HepG2 (cell line): ENCODE measurements around the gene KRT6B. TPM values are rescaled to one million over a fixed set of nuclear protein-coding genes. Genes with fewer than 3 reads are reported as not detected.

Source experiments
- ATAC-seq: fragments of 200-7000 bp; cut with Tn5 transposase; 3 replicates; pipeline ENCODE4 v1.9.1; 2020; ENCODE audit warnings: mild to moderate bottlenecking, moderate library complexity
- BruUV-seq: library from RNA; stranded (reverse); fragments of 400-500 nt; replicated peaks from 2 replicates; lab custom pipeline; 2021; lab: Mats Ljungman, UMichigan
- CTCF ChIA-PET: fragments of 300-600 bp; formaldehyde crosslinking; extraction: SDS; loops from one replicate; lab custom pipeline; 2021; ENCODE audit warnings: low total read pairs, inconsistent platforms, low intra/inter-chr PET ratio; lab: Yijun Ruan, JAX
- POLR2A ChIA-PET: fragments of 350-600 bp; sonication (Branson Sonifier 250); formaldehyde crosslinking; loops from one replicate; lab custom pipeline; 2020; ENCODE audit warnings: antibody characterized with exemption, inconsistent platforms; lab: Yijun Ruan, JAX
- DNase-seq: peaks from one replicate; pipeline ENCODE4 v3.0.0-alpha.2; 2015; ENCODE audit warnings: low spot score
- FAIRE-seq: peaks from 3 replicates; lab custom pipeline; 2011; peaks lifted over from hg19 to GRCh38; lab: Jason Lieb, UNC
- H2AFZ ChIP-seq: one replicate; pipeline ENCODE4 v1.6.1; 2011; ENCODE audit warnings: low read length, inconsistent platforms
- H3K27ac ChIP-seq: fragments of 300-600 bp; 3 replicates; pipeline ENCODE4 v1.8.0; 2011; ENCODE audit warnings: mixed run types, mild to moderate bottlenecking, mixed read lengths, low read length, inconsistent platforms; ENCODE audit not compliant: insufficient read depth; ENCODE audit errors: extremely low read length
- H3K27me3 ChIP-seq, 2 experiments: fragments of 200-600 bp in 1 of 2; 2 replicates in 1 of 2; 3 replicates in 1 of 2; pipeline versions ENCODE4 v1.6.0 to v1.8.0; 2011; ENCODE audit warnings: low read length in 2 of 2, mild to moderate bottlenecking in 2 of 2, moderate library complexity in 2 of 2, inconsistent platforms in 1 of 2; ENCODE audit not compliant: insufficient read depth in 2 of 2, control insufficient read depth in 1 of 2
- H3K36me3 ChIP-seq, 2 experiments: fragments of 200-600 bp in 1 of 2; replicated peaks in 1 of 2; 2 replicates in 1 of 2; 3 replicates in 1 of 2; pipeline versions ENCODE4 v1.5.1 to v1.8.0; 2011; ENCODE audit warnings: low read length in 2 of 2, inconsistent platforms in 1 of 2; ENCODE audit not compliant: insufficient read depth in 2 of 2, control insufficient read depth in 1 of 2
- H3K4me1 ChIP-seq: 2 replicates; pipeline ENCODE4 v1.5.1; 2012; ENCODE audit warnings: low read length, inconsistent platforms; ENCODE audit not compliant: insufficient read depth
- H3K4me2 ChIP-seq: 2 replicates; pipeline ENCODE4 v1.6.0; 2011; ENCODE audit warnings: low read depth, low read length, inconsistent platforms
- H3K4me3 ChIP-seq, 3 experiments: fragments of 200-600 bp in 1 of 3; sonication (generic), shearing (Covaris generic) in 1 of 3; replicated peaks in 1 of 3; 2 replicates each; pipeline ENCODE4 v1.5.1; 2011 to 2016; ENCODE audit warnings: low read length in 3 of 3, inconsistent platforms in 2 of 3, low read depth in 2 of 3, mild to moderate bottlenecking in 2 of 3, control low read depth in 1 of 3, mixed read lengths in 1 of 3; ENCODE audit not compliant: insufficient read depth in 1 of 3
- H3K79me2 ChIP-seq: one replicate; pipeline ENCODE4 v1.6.1; 2011; ENCODE audit warnings: low read length, inconsistent platforms; ENCODE audit not compliant: insufficient read depth
- H3K9ac ChIP-seq: 2 replicates; pipeline ENCODE4 v1.6.0; 2011; ENCODE audit warnings: mild to moderate bottlenecking, low read depth, low read length, inconsistent platforms; ENCODE audit not compliant: insufficient read depth
- H3K9me3 ChIP-seq: 2 replicates; pipeline ENCODE4 v1.5.1; 2012; ENCODE audit warnings: mild to moderate bottlenecking, low read length
- H4K20me1 ChIP-seq: 2 replicates; pipeline ENCODE4 v1.6.0; 2011; ENCODE audit warnings: inconsistent platforms, mild to moderate bottlenecking, low read length, moderate library complexity; ENCODE audit not compliant: insufficient read depth
- NFE2 ChIP-seq: sonication (generic); formaldehyde crosslinking; IDR thresholded peaks from 2 replicates; pipeline ENCODE4 v1.4.0; 2020; ENCODE audit warnings: missing genetic modification reagents
- PATZ1 ChIP-seq: sonication (generic); formaldehyde crosslinking; IDR thresholded peaks from 2 replicates; pipeline ENCODE4 v1.4.0; 2020; ENCODE audit warnings: missing genetic modification reagents
- TSC22D2 ChIP-seq: sonication (generic); formaldehyde crosslinking; IDR thresholded peaks from 2 replicates; pipeline ENCODE4 v1.5.1; 2020; ENCODE audit warnings: missing genetic modification reagents, mild to moderate bottlenecking, borderline replicate concordance
- ZNF124 ChIP-seq: sonication (generic); formaldehyde crosslinking; IDR thresholded peaks from 2 replicates; pipeline ENCODE4 v1.4.0; 2020; ENCODE audit warnings: missing genetic modification reagents
- ZNF33A ChIP-seq: sonication (generic); formaldehyde crosslinking; IDR thresholded peaks from 2 replicates; pipeline ENCODE4 v1.5.1; 2020; ENCODE audit warnings: missing genetic modification reagents, mild to moderate bottlenecking, moderate library complexity, borderline replicate concordance
- ZNF367 ChIP-seq: sonication (generic); formaldehyde crosslinking; IDR thresholded peaks from 2 replicates; pipeline ENCODE4 v1.4.0; 2020; ENCODE audit warnings: missing genetic modification reagents, borderline replicate concordance
- ZNF513 ChIP-seq: sonication (generic); formaldehyde crosslinking; conservative IDR thresholded peaks from 2 replicates; pipeline ENCODE4 v1.5.0; 2020; ENCODE audit warnings: missing genetic modification reagents
- WGBS: methylation state at CpG from one replicate; pipeline ENCODE4 v1.1.6; 2017; ENCODE audit warnings: low lambda C conversion rate; 5-methylcytosine and 5-hydroxymethylcytosine counted together
- in situ Hi-C: cut with HindIII; loops from 2 replicates; pipeline ENCODE4 v1.10.0; 2017; ENCODE audit warnings: low pct_unique_long_range_greater_than_20kb; ENCODE audit not compliant: extremely low pct_ligation_motif_present
- intact Hi-C: fragments of 100-400 bp; cut with micrococcal nuclease; formaldehyde crosslinking; loops from one replicate; pipeline ENCODE4 v1.10.0; 2022; ENCODE audit not compliant: unreplicated experiment
- polyA plus RNA-seq, 8 experiments: library from polyadenylated mRNA; depleted of rRNA in 3 of 8; stranded (reverse) in 7 of 8; unstranded in 1 of 8; fragments of >200 nt; fragmentation: Illumina TruSeq in 4 of 8; extraction: Trizol in 4 of 8; gene quantifications; 2 replicates each; pipeline versions ENCODE4 v1.2.1 to v1.2.3, GENCODE V29; 2011 to 2016; ENCODE audit warnings: low read depth in 4 of 8, missing spikeins in 1 of 8, mixed read lengths in 1 of 8; ENCODE audit not compliant: insufficient read depth in 1 of 8
- total RNA-seq, 5 experiments: library from RNA; depleted of rRNA; stranded (reverse); fragments of >200 nt; fragmentation: Illumina TruSeq; extraction: Trizol; gene quantifications; 2 replicates each; pipeline ENCODE4 v1.2.3, GENCODE V29; 2016; ENCODE audit warnings: low read depth in 1 of 5
- TF ChIP-seq, protein P1 (sequence below): sonication (generic); formaldehyde crosslinking; IDR thresholded peaks from 2 replicates; pipeline ENCODE4 v1.5.0; 2020; ENCODE audit warnings: mild to moderate bottlenecking, missing genetic modification reagents
- TF ChIP-seq, protein P2 (sequence below): sonication (generic); formaldehyde crosslinking; IDR thresholded peaks from 2 replicates; pipeline ENCODE4 v1.4.0; 2020; ENCODE audit warnings: missing genetic modification reagents, low read depth, mild to moderate bottlenecking, borderline replicate concordance

KRT6B gene
- total and polyA plus RNA-seq, 2 of the 13 experiments (the other 11 are each of a cell fraction or from before 2014, with no cell fraction given) = not detected

GRCh38 chr12:52396656-52397055 lies 55.3 kb downstream of the KRT6B start:
- no peak overlapping the region for H3K27ac ChIP-seq
- in situ Hi-C loops = loop anchor here (25.0 kb wide), 1 partner anchor 591 kb away; no protein-coding TSS in a partner anchor
- BruUV-seq = no TSS peak
- no peaks in the 10 kb centered on the region for H3K4me1 ChIP-seq
- no peak overlapping the region for H3K4me2 ChIP-seq
- ATAC-seq (no peak), DNase-seq (no peak), FAIRE-seq (no peak)
- no peak for TF ChIP-seq ZNF33A
- no peak for TF ChIP-seq TSC22D2 (CRISPR knock-in tag)
- TF ChIP-seq, protein P1, sequence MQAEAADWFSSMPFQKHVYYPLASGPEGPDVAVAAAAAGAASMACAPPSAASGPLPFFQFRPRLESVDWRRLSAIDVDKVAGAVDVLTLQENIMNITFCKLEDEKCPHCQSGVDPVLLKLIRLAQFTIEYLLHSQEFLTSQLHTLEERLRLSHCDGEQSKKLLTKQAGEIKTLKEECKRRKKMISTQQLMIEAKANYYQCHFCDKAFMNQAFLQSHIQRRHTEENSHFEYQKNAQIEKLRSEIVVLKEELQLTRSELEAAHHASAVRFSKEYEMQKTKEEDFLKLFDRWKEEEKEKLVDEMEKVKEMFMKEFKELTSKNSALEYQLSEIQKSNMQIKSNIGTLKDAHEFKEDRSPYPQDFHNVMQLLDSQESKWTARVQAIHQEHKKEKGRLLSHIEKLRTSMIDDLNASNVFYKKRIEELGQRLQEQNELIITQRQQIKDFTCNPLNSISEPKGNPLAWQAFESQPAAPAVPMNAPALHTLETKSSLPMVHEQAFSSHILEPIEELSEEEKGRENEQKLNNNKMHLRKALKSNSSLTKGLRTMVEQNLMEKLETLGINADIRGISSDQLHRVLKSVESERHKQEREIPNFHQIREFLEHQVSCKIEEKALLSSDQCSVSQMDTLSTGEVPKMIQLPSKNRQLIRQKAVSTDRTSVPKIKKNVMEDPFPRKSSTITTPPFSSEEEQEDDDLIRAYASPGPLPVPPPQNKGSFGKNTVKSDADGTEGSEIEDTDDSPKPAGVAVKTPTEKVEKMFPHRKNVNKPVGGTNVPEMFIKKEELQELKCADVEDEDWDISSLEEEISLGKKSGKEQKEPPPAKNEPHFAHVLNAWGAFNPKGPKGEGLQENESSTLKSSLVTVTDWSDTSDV (CRISPR knock-in tag) = no peak
- TF ChIP-seq NFE2 = no peak
- TF ChIP-seq ZNF367 (CRISPR knock-in tag) = no peak
- TF ChIP-seq, protein P2, sequence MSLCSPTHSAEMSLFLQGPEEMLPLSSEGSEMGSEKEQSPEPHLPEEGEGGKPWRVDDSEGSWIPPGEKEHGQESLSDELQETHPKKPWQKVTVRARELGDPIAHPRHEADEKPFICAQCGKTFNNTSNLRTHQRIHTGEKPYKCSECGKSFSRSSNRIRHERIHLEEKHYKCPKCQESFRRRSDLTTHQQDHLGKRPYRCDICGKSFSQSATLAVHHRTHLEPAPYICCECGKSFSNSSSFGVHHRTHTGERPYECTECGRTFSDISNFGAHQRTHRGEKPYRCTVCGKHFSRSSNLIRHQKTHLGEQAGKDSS (CRISPR knock-in tag) = no peak
- TF ChIP-seq PATZ1 (CRISPR knock-in tag) = no peak
- no peak for TF ChIP-seq ZNF124 (CRISPR knock-in tag)
- no peak for TF ChIP-seq ZNF513 (CRISPR knock-in tag)
- H3K4me3 ChIP-seq = no peak overlapping the region
- no peaks in the 10 kb centered on the region for H3K36me3 ChIP-seq
- H4K20me1 ChIP-seq = 0 out of 2 replicates have a peak, but pooled peaks cover under 1% of the 10 kb centered on the region
- CTCF ChIA-PET = no interaction called here
- H3K27me3 ChIP-seq = peaks cover 0 to 9% of the 10 kb centered on the region in 2 experiments; a peak in 3 of 5 replicates
- H3K9ac ChIP-seq = no peak overlapping the region
- POLR2A ChIA-PET = no interaction called here
- 37% methylated on average over 6 of the region's 8 CpGs for WGBS
- H3K79me2 ChIP-seq = no peaks in the 10 kb centered on the region
- H3K9me3 ChIP-seq = no peaks in the 10 kb centered on the region
- intact Hi-C loops = no loop called here
- H2AFZ ChIP-seq = no peak overlapping the region
